Keratinocyte (primary cell): ENCODE results near the gene TOR1B. TPM values are rescaled to one million over a fixed set of nuclear protein-coding genes. Genes with fewer than 3 reads are reported as not detected.

Source experiments
- DNase-seq: peaks from one replicate; pipeline ENCODE4 v3.0.0-alpha.2; 2011; ENCODE audit warnings: low read depth, missing footprints, low spot score
- FAIRE-seq: peaks from 2 replicates; lab custom pipeline; 2011; peaks lifted over from hg19 to GRCh38; lab: Jason Lieb, UNC
- H2AFZ ChIP-seq: 2 replicates; pipeline ENCODE4 v1.6.0; 2012; ENCODE audit warnings: low read length, control low read depth, inconsistent platforms; ENCODE audit not compliant: control insufficient read depth
- H3K27ac ChIP-seq: 2 replicates; pipeline ENCODE4 v1.5.1; 2011; ENCODE audit warnings: low read length; ENCODE audit not compliant: control insufficient read depth, insufficient read depth
- H3K27me3 ChIP-seq: 3 replicates; pipeline ENCODE4 v1.6.0; 2011; ENCODE audit warnings: low read length; ENCODE audit not compliant: control insufficient read depth, insufficient read depth; ENCODE audit errors: extremely low read depth
- H3K36me3 ChIP-seq, 2 experiments: 2 replicates in 1 of 2; 3 replicates in 1 of 2; pipeline ENCODE4 v1.5.1; 2011; ENCODE audit warnings: low read length in 2 of 2, mild to moderate bottlenecking in 1 of 2; ENCODE audit not compliant: control insufficient read depth in 2 of 2, insufficient read depth in 2 of 2; ENCODE audit errors: extremely low read depth in 1 of 2
- H3K4me1 ChIP-seq: 3 replicates; pipeline ENCODE4 v1.5.1; 2011; ENCODE audit warnings: low read length; ENCODE audit not compliant: control insufficient read depth, insufficient read depth; ENCODE audit errors: extremely low read depth
- H3K4me2 ChIP-seq: 3 replicates; pipeline ENCODE4 v1.6.0; 2011; ENCODE audit warnings: low read depth, low read length; ENCODE audit not compliant: control insufficient read depth, insufficient read depth; ENCODE audit errors: extremely low read depth
- H3K4me3 ChIP-seq, 3 experiments: fragments of 200-600 bp in 1 of 3; sonication (generic) in 1 of 3; 2 replicates in 2 of 3; 3 replicates in 1 of 3; pipeline ENCODE4 v1.5.1; 2011 to 2016; ENCODE audit warnings: low read length in 3 of 3, mild to moderate bottlenecking in 3 of 3, control low read depth in 2 of 3, inconsistent platforms in 1 of 3, low read depth in 1 of 3, mixed read lengths in 1 of 3, mixed run types in 1 of 3, moderate library complexity in 1 of 3; ENCODE audit not compliant: control insufficient read depth in 2 of 3, insufficient read depth in 2 of 3; ENCODE audit errors: extremely low read depth in 1 of 3
- H3K79me2 ChIP-seq: 2 replicates; pipeline ENCODE4 v1.6.0; 2012; ENCODE audit warnings: low read length; ENCODE audit not compliant: control insufficient read depth, insufficient read depth
- H3K9ac ChIP-seq: 3 replicates; pipeline ENCODE4 v1.6.0; 2011; ENCODE audit warnings: low read length; ENCODE audit not compliant: control insufficient read depth, insufficient read depth; ENCODE audit errors: extremely low read depth
- H3K9me1 ChIP-seq: 3 replicates; pipeline ENCODE4 v1.6.0; 2011; ENCODE audit warnings: low read length; ENCODE audit not compliant: control insufficient read depth, insufficient read depth; ENCODE audit errors: extremely low read depth
- H3K9me3 ChIP-seq: 2 replicates; pipeline ENCODE4 v1.5.1; 2012; ENCODE audit warnings: low read depth, low read length; ENCODE audit not compliant: control insufficient read depth
- H4K20me1 ChIP-seq: 3 replicates; pipeline ENCODE4 v1.6.0; 2011; ENCODE audit warnings: low read length; ENCODE audit not compliant: control insufficient read depth, insufficient read depth; ENCODE audit errors: extremely low read depth
- EZH2 ChIP-seq: IDR thresholded peaks from one replicate; pipeline ENCODE4 v1.6.1; 2012; ENCODE audit warnings: inconsistent platforms, mild to moderate bottlenecking, low read length, moderate library complexity
- dilution Hi-C: fragments of 300-500 bp; cut with MboI; formaldehyde crosslinking; loops from one replicate; pipeline ENCODE4 v1.7.0; 2020; ENCODE audit warnings: low sequenced_read_pairs; ENCODE audit not compliant: extremely low pct_ligation_motif_present
- polyA plus RNA-seq, 5 experiments: library from polyadenylated mRNA; depleted of rRNA in 3 of 5; stranded (reverse) in 3 of 5; stranded (forward) in 1 of 5; unstranded in 1 of 5; fragments of >200 nt; gene quantifications; 1 replicate in 1 of 5; 2 replicates in 3 of 5; 3 replicates in 1 of 5; pipeline versions ENCODE4 v1.2.1 to v1.2.3, GENCODE V29; 2011 to 2012; ENCODE audit warnings: missing spikeins in 2 of 5, low read depth in 1 of 5, low replicate concordance in 1 of 5
- TF ChIP-seq, protein P1 (sequence below), 3 experiments: IDR thresholded peaks in 1 of 3; conservative IDR thresholded peaks in 1 of 3; optimal IDR thresholded peaks in 1 of 3; 2 replicates in 2 of 3; 3 replicates in 1 of 3; pipeline versions ENCODE3 to v1.5.1; 2011; ENCODE audit warnings: low read length in 3 of 3, mild to moderate bottlenecking in 3 of 3, moderate library complexity in 2 of 3, control low read depth in 1 of 3, inconsistent platforms in 1 of 3; ENCODE audit not compliant: insufficient read depth in 2 of 3; ENCODE audit errors: extremely low read depth in 1 of 3

The TOR1B gene
- polyA plus RNA-seq, 1 donor (not counting 4 experiments of a cell fraction or from before 2014, with no cell fraction given) = 24.2 TPM

- H3K9me3 ChIP-seq = no peaks in the 10 kb centered on the region
- no peak overlapping the region for H2AFZ ChIP-seq
- DNase-seq (no peak), FAIRE-seq (no peak)
- peaks cover 9% of the 10 kb centered on the region for H3K79me2 ChIP-seq
- no peaks in the 10 kb centered on the region for H3K9me1 ChIP-seq
- dilution Hi-C loops = no loop called here
- TF ChIP-seq EZH2 = no peak
- TF ChIP-seq, protein P1, sequence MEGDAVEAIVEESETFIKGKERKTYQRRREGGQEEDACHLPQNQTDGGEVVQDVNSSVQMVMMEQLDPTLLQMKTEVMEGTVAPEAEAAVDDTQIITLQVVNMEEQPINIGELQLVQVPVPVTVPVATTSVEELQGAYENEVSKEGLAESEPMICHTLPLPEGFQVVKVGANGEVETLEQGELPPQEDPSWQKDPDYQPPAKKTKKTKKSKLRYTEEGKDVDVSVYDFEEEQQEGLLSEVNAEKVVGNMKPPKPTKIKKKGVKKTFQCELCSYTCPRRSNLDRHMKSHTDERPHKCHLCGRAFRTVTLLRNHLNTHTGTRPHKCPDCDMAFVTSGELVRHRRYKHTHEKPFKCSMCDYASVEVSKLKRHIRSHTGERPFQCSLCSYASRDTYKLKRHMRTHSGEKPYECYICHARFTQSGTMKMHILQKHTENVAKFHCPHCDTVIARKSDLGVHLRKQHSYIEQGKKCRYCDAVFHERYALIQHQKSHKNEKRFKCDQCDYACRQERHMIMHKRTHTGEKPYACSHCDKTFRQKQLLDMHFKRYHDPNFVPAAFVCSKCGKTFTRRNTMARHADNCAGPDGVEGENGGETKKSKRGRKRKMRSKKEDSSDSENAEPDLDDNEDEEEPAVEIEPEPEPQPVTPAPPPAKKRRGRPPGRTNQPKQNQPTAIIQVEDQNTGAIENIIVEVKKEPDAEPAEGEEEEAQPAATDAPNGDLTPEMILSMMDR (optimal IDR thresholded peaks at IDR 0.05 in 1 of 3, IDR thresholded peaks at IDR 0.05 in 1 of 3, conservative IDR thresholded peaks at IDR 0.05 in 1 of 3; ENCODE audit: extremely low read depth in 1 of 3, insufficient read depth in 2 of 3, low read length in 3 of 3) = no peak
- H3K27ac ChIP-seq = no peak overlapping the region
- peaks cover 10 to 19% of the 10 kb centered on the region in 2 experiments for H3K36me3 ChIP-seq
- no peak overlapping the region for H3K4me2 ChIP-seq
- H3K4me1 ChIP-seq = peaks cover 6% of the 10 kb centered on the region
- no peak overlapping the region for H3K9ac ChIP-seq
- no peak overlapping the region for H3K4me3 ChIP-seq
- no peaks in the 10 kb centered on the region for H4K20me1 ChIP-seq
- H3K27me3 ChIP-seq = no peaks in the 10 kb centered on the region
These were observed 3.1 kb downstream of the TOR1B start for GRCh38 chr9:129806061-129806460.

DNA sequence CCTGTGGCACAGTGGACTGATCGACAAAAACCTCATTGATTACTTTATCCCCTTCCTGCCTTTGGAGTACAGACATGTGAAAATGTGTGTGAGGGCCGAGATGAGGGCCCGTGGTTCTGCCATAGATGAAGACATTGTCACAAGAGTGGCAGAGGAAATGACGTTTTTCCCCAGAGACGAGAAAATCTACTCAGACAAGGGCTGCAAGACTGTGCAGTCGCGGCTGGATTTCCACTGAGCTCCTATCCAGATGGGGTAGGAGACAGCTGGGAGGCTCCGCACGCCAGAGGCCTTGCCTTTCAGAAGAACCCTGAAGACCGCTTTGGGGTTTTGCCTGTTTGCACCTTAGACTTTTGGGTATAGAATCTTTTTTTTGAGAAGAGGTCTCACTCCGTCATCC, 6.4 kb downstream of the TOR1B start:
- H3K36me3 ChIP-seq = peaks cover 21 to 28% of the 10 kb centered on the region in 2 experiments
- dilution Hi-C loops = no loop called here
- TF ChIP-seq, protein P1 (optimal IDR thresholded peaks at IDR 0.05 in 1 of 3, IDR thresholded peaks at IDR 0.05 in 1 of 3, conservative IDR thresholded peaks at IDR 0.05 in 1 of 3; ENCODE audit: extremely low read depth in 1 of 3, insufficient read depth in 2 of 3, low read length in 3 of 3) = no peak
- TF ChIP-seq EZH2 = no peak
- H3K9me1 ChIP-seq = no peaks in the 10 kb centered on the region
- no peak overlapping the region for H3K27ac ChIP-seq
- H2AFZ ChIP-seq = no peak overlapping the region
- no peaks in the 10 kb centered on the region for H4K20me1 ChIP-seq
- no peaks in the 10 kb centered on the region for H3K4me1 ChIP-seq
- FAIRE-seq (no peak), DNase-seq (no peak)
- H3K9me3 ChIP-seq = no peaks in the 10 kb centered on the region
- H3K9ac ChIP-seq = no peak overlapping the region
- peaks cover 3% of the 10 kb centered on the region for H3K79me2 ChIP-seq
- no peak overlapping the region for H3K4me2 ChIP-seq
- no peaks in the 10 kb centered on the region for H3K27me3 ChIP-seq
- no peak overlapping the region for H3K4me3 ChIP-seq
